ENCODE measurements around the gene BMP4. TPM values are rescaled to one million over a fixed set of nuclear protein-coding genes. Genes with fewer than 3 reads are reported as not detected.

BMP4 gene
- polyA plus RNA-seq, 1 experiment: 20.8 TPM

- Histone ChIP-seq H3K27me3 (ENCODE audit: control insufficient read depth, insufficient read depth, low read length) (peaks cover 59% of the 10 kb centered on the region), H3K27ac (ENCODE audit: low read depth, low read length) (no peak overlapping the region), H3K4me3 (ENCODE audit: low read depth, low read length) (peak overlapping the region; percentile 62), H3K9me3 (ENCODE audit: control insufficient read depth, insufficient read depth, low read length) (peaks cover 11% of the 10 kb centered on the region; the same call in 1 of the 2 replicates)
- DNase-seq (ENCODE audit: low read depth, low spot score): no peak
- ChIA-PET POLR2A (no interaction called here), CTCF (interaction anchor here (0.6 kb wide), 2 partner anchors 203 to 423 kb away, joined by 3 read pairs; no protein-coding TSS in a partner anchor)
- TF ChIP-seq, protein P1, sequence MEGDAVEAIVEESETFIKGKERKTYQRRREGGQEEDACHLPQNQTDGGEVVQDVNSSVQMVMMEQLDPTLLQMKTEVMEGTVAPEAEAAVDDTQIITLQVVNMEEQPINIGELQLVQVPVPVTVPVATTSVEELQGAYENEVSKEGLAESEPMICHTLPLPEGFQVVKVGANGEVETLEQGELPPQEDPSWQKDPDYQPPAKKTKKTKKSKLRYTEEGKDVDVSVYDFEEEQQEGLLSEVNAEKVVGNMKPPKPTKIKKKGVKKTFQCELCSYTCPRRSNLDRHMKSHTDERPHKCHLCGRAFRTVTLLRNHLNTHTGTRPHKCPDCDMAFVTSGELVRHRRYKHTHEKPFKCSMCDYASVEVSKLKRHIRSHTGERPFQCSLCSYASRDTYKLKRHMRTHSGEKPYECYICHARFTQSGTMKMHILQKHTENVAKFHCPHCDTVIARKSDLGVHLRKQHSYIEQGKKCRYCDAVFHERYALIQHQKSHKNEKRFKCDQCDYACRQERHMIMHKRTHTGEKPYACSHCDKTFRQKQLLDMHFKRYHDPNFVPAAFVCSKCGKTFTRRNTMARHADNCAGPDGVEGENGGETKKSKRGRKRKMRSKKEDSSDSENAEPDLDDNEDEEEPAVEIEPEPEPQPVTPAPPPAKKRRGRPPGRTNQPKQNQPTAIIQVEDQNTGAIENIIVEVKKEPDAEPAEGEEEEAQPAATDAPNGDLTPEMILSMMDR (IDR thresholded peaks at IDR 0.05; ENCODE audit: low read depth, low read length): no peak
Observed at GRCh38 chr14:53951243-53951626, 5.4 kb downstream of the BMP4 start.

DNA sequence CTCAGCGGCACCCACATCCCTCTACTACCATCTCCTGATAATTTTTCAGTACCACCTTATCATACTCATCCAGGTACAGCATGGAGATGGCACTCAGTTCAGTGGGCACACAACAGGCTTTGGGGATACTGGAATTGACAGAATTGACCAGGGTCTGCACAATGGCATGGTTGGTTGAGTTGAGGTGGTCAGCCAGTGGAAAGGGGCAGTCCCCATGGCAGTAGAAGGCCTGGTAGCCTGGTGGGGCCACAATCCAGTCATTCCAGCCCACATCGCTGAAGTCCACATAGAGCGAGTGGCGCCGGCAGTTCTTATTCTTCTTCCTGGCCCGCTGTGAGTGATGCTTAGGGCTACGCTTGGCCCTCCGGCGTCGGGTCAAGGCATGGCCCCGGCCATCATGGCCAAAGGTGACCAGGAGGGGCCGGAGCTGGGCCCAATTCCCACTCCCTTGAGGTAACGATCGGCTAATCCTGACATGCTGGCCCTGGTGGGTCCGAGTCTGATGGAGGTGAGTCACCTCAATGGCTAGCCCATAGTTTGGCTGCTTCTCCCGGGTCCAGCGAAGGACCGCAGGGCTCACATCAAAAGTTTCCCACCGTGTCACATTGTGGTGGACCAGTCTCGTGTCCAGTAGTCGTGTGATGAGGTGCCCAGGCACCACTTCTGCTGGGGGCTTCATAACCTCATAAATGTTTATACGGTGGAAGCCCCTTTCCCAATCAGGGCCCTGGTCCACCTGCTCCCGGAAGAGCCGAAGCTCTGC is 6.4 kb downstream of the BMP4 start:
- Histone ChIP-seq H3K27ac (ENCODE audit: low read depth, low read length) (no peak overlapping the region), H3K27me3 (ENCODE audit: control insufficient read depth, insufficient read depth, low read length) (peaks cover 50% of the 10 kb centered on the region), H3K4me3 (ENCODE audit: low read depth, low read length) (peak overlapping the region; percentile 62; the same call in 1 of the 2 replicates), H3K9me3 (ENCODE audit: control insufficient read depth, insufficient read depth, low read length) (peaks cover 9% of the 10 kb centered on the region; the same call in 1 of the 2 replicates)
- TF ChIP-seq, protein P1 (IDR thresholded peaks at IDR 0.05; ENCODE audit: low read depth, low read length): no peak
- DNase-seq (ENCODE audit: low read depth, low spot score): no peak
- CTCF ChIA-PET: no interaction called here
- POLR2A ChIA-PET: no interaction called here

GRCh38 chr14:53949201-53949600 is 7.4 kb downstream of the BMP4 start:
- TF ChIP-seq, protein P1 (IDR thresholded peaks at IDR 0.05; ENCODE audit: low read depth, low read length): no peak
- CTCF ChIA-PET: no interaction called here
- DNase-seq (ENCODE audit: low read depth, low spot score): no peak
- peaks cover 42% of the 10 kb centered on the region for H3K27me3 ChIP-seq (ENCODE audit: control insufficient read depth, insufficient read depth, low read length)
- H3K27ac ChIP-seq (ENCODE audit: low read depth, low read length): no peak overlapping the region
- POLR2A ChIA-PET: no interaction called here
- H3K4me3 ChIP-seq (ENCODE audit: low read depth, low read length): no peak overlapping the region
- H3K9me3 ChIP-seq (ENCODE audit: control insufficient read depth, insufficient read depth, low read length): peaks cover 9% of the 10 kb centered on the region; the same call in 1 of the 2 replicates

DNA sequence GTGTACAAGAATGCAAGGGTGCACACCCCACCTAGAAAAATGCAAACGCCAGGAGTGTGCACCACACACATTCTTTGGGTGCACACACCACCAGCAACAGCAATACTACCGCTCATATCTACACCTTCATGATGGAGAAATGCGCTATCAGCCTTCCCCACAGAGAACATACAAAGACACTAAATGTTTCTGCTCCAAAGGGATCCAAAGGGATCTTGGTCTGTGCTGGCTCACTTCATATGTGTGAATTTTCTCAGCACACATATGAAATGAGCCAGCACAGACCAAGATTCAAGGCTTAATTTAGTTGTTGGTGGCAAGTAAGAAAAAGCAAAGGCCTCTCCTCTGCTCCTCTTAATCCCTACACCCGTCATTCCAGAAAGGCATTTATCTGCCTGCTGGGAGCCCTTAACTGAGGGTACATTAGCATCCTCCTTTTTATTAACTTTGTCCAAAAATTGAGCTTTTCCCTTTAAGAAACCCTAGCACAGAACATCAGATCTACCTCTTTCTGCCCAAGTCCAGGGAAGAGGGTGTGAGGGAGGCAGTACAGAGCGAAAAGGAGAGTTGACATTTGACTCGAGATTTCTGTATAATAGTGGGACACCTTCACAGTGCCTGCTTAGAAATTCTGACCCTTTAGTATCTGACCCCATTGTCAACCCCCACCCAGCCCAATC is 8.3 kb downstream of the BMP4 start:
- H3K27me3 ChIP-seq (ENCODE audit: control insufficient read depth, insufficient read depth, low read length): peaks cover 35% of the 10 kb centered on the region
- ChIA-PET POLR2A (no interaction called here), CTCF (no interaction called here)
- TF ChIP-seq, protein P1 (IDR thresholded peaks at IDR 0.05; ENCODE audit: low read depth, low read length): no peak
- H3K4me3 ChIP-seq (ENCODE audit: low read depth, low read length): no peak overlapping the region
- no peak for DNase-seq (ENCODE audit: low read depth, low spot score)
- H3K27ac ChIP-seq (ENCODE audit: low read depth, low read length): no peak overlapping the region
- peaks cover 9% of the 10 kb centered on the region; the same call in 1 of the 2 replicates for H3K9me3 ChIP-seq (ENCODE audit: control insufficient read depth, insufficient read depth, low read length)
